ENCODE results near the gene PRCP.

The PRCP gene

DNA sequence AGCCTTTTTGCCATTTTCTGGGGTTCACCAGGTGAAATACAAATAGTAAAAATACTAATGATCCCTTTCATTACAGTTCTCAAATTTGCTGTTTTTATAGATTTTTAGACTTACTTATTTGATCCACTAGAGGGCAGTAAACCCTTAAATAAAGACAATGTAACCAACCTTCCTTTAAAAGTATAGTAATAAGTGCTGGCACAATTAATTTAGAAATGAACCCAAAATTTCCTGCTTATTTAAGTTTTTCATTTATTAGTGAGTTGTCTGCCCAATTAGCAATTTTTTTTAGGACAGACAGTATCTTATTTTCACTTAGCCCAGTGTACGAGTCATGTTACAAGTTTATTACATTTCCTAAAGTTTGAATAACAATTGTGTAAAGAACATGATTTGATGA lies 6.0 kb upstream of the PRCP start:
- DNase-seq = peak in 2 of 3 experiments; percentile 26 to 61

DNA sequence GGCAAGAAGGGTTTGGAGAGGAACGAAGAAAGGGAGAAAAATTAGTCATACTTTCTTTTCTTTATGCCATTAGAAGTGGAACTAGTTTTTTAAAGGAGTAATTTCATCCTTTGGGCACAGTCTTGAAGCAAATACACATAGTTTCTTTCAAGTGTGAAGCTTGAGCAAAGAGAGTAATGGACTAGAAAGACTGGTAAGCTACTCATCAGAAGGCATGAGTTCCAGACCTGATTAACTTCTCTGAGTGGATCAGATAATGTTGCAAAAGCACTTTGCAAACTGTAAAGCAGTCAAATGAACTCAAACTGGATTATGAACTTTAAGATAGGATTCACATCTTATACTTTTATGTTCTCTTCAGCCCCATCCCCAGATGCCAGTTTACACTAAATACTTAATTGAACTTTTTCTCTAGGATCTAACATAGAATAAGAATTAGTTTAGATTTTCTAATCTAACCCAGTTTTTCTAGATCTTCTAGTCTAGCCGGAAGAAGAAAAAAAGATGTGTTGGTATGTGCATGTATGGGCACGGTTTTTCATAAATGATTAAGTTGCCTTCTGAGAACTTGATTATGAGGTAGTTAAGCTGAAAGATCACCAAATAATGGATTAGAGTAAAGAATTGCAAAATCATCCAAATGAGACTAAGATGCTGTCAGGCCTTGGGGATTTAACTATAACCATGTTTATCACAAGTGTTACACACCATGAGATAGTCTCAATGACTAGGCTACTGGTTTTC lies 3.8 kb upstream of the PRCP start:
- DNase-seq = no peak

DNA sequence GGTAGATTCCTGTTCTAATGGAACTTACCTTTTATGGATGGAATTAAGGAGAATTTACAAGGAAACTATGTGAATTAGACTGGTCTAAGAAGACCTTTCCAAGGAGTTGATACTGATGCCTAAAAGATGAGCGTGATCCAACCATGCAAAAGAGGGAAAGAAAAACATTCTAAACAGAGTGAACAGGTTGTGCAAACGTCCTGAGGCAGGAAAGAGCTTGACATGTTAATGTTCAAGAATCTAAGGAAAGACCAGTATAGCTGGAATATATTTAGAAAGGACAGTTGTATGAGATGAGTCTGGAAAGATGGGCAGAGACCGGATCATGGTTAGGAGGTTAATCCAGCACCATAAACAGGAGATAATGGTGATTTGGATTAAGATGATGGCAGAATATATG lies 2.6 kb upstream of the PRCP start:
- DNase-seq = no peak

DNA sequence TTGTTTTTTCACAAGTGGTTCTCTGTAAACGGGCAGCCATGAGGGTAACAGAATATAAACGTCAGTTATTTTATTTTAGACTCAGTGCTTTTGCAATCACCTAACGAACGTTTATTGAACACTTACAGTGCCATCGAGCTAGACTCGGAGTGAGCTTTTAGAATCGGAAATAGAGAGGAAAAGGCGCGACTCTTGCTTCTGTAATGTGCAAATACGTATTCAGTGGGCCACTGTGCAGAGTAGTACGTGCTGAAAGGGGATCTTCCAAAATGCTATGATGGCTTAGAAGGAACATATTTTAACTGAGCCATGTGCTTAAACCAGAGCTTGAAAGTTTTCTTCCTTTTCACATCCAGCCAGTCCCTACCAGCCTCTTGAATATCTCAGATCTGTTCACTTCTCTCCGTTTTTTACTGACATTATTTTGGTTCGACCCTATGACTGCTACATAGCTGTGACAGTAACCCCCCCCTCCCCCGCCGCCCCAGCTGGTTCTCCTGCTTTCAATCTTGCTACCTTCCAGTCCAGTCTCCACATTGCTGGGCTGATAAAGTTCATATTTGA lies 1.8 kb upstream of the PRCP start:
- no peak for DNase-seq

DNA sequence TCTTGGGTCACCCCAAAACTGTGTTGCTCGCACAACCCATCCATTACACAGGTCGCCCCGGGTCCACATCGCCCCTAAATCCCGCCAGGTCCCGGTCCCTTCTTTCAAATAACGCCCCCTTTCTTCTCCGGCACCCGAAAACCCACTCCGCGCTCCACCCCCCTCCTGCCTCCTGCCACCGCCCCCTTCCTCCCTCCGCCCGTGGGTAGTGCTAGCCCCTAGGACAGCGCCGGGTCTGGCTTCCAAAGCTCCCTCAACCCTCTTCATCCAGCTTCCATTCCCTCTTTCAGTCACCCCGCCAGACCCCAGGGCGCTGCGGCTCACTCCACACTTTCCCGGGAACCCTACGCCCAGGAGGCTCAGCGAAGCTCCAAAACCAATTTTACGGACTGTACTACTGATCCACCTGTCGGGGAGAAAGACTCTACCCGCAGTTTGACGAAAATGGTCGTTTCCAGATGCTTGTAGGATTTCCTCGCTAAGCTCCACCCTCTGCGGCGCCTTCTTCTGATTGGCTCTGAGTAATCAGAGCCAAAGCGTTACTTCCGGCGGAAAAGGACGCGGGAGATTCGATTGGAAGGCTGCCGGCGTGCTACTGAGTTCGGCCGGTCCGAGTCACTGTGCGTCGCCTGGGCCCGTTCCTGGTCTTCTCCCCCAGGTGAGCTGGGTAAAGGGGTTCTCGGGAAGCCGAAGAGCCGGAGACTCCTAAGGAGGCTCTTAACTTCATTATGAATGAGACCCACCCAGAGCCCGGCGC lies 1.1 kb upstream of the PRCP start, which contains the start of gene DDIAS:
DDIAS (plus strand) TSS at position 572 of the 757 bp plus-strand sequence. CDS start 13,003 bp downstream, outside the sequence.
- peak; percentile 99 to 100 (median 99) for DNase-seq

DNA sequence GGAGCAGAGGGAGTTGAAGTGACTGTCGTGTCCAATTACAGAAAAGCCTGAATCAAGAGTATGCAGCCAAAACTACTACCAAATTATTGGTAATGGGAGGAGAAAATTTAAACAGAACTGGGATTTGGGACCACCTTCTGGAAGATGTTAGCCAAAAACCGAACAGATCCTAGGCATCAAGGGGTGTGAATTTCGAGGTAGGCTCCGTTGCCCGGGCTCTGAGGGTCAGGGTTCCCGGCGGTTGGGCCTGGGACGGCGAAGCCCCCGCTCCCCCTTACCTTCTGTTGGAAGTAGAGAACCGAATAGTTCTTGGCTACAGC lies 313 bp downstream of the PRCP start:
- DNase-seq = no peak

DNA sequence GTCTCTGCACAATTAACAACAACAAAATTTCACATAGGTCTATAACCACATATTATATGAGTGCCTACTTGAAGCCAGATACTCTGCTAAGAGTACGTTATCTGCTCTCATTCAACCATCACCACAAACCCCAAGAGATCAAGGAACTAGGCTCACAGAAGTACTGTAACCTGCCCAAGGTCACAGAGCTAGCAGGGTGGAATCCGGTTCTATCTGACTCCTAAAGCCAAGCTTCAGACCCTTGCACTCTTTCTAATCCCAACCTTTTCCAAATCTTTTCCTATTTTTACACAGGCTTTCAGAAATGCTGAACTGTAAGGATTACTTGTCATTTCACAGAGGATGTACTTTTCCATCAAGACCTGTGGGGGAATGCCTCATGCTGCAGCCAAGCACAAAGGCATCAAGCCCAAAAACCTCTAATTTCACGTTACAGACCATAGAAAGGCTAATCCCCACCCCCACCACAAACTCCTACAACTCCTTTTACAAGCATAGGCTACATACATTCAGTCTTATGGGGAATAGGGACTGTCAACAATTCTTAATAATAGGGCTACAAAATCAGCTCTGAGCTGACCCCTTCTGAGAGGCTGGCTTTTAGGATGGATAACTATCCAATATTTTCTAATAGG lies 927 bp downstream of the PRCP start:
- peak in 2 of 3 experiments; percentile 47 to 57 for DNase-seq

DNA sequence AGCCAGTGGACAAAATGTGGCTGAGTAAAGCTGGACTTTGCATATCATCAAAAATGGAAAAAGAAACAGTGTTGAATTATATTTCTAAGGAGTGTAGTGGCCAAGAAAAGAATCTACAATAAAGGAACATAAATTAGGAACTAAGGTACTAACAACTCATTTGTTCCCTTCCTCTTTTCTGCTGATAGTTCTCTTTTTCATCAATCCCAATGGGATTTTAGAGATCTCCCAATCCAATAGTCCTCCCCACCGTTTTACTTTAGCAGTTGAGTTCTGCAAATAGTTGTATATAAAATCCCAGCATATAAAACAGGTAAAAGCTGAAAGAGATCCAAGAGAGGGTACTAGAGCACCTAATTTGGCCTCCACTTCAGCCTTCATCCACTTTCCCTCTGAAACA lies 2.0 kb downstream of the PRCP start:
- DNase-seq = no peak

DNA sequence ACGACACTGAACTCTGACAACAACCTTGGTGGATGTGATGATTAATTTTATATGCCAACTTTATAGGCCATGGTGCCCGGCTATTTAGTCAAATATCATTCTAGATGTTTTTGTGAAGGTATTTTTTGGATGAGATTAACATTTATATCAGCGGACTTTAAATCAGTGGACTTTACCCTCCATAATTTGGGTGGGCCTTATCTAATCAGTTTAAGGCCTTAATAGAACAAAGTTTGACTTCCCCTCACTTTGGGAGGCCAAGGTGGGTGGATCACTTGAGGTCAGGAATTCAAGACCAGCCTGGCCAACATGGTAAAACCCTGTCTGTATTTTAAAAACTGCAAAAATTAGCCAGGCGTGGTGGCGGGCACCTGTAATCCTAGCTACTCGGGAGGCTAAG lies 4.0 kb downstream of the PRCP start:
- DNase-seq = no peak

DNA sequence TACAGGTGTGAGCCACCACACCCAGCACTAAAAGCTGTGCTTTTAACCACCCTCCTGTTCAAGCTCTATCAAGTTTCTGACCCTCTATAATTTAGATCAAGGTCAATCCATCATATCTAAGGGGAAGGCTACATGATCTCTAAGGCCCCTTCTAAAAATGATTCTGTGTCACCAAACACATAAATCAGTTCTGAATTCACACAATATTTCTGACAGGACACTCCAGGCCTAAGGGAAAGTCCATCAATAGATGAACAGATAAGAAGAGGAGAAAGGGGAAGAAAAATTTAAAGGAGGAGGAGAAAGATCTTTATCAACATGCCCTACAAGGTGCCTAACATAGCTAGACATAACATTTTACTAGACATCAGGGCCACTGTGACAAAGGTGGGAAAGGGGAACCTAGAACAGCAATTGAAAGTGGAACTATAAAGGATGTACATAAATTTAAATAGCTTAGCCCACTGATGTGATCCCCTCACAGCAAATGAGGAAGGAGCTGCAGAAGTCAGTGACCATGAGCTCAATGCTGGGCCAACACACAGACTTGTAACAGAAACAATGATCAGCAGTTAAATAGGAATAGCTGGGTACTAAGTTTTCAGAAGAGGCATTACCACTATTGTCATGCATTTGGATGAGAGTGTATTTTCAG lies 4.7 kb downstream of the PRCP start:
- DNase-seq = peak in 2 of 3 experiments; percentile 18 to 23

DNA sequence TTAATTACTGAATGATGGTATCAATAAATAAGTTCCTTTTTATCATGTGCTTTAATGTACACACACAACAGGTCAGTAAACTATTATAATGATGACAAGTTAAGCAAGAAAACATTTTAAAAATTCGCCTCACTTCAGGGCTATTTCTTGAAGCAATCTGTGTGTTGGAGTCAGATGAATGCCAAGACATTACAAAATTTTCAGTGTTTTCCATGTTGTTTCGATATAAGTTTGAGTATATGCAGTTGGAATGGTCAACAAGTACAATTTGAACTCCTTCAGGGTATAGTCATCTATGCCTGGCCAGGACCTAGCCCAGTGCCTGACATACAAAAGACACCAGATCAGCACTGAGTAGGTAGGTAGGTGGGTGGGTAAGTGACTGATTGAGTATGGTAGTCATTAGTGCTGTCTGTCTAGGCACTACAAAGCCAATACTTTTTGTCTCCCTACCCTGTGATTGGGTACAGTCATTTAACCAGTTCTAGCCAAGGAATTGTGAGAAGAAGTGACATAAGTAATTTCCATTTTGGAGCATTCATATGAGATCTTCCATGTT lies 7.5 kb downstream of the PRCP start:
- no peak for DNase-seq

DNA sequence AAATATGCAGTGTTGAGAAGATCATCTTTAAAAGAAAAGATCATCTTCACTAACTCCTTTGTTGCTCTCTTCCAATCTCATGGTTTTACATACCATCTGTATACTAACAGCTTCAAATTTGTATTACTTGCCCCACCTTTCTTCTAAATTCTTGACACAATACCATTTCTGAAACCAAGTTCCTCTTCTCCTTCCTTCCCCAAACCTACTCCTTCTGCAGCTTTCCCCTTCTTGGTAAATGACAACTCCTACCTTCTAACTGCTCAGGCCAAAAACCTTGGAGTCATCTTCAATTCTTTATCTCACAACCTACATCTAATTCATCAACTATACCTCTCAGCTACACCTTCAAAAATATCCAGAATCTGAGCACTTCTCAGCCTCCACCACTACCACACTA lies 9.3 kb downstream of the PRCP start:
- no peak for DNase-seq

DNA sequence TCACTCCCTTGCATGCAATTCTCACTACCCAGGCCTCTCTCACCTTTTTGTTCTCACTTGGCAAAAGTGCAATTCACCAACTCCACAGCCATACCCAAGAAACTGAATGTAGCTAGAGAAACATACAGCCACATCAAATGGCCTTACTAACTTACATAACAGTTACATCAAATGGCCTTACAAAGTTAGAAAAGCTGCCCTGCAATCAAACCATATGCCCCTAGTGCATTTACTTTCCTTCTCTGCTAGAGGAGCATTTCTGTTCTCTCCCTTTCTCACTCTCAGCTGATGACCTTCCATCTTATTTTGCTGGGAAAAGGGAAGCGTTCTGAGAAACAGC lies 10.3 kb downstream of the PRCP start:
- DNase-seq = no peak

DNA sequence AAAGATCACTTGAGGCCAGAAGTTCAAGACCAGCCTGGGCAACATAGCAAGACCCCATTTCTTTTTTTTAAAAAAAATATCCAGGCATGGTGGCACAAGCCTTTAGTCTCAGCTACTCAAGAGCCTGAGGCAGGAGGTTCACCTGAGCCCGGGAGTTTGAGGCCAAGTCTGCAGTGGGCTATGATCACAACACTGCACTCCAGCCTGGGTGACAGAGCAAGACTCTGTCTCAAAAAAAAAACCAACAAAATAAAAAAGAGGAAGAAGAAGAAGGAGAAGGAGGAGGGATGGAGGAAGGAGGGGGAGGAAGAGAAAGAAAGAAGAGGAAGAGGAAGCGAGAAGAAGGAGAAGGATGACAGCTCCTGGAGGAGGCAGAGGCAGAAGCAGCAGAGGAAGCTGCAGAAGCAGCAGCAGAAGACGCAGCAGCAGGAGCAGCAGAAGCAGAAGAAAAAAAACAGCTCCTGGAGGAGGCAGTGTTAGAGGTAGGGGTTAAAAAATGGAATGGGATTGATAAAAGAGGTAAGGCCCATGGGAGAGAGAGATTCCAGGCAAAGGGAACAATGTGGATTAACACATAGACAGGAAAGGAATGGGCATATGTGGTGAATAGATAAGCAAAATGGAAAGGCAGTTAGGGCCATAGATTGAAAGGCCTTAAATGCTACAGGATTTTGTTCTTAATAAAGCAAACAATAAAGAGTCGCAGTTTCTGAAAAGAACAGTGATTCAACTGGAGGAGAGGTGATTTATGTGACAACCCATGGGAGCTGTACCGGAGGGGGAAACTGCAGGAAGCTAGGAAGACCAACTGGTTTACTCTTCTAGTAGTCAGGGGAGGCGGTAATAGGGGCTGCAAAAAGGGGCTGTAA lies 10.9 kb downstream of the PRCP start:
- no peak for DNase-seq

DNA sequence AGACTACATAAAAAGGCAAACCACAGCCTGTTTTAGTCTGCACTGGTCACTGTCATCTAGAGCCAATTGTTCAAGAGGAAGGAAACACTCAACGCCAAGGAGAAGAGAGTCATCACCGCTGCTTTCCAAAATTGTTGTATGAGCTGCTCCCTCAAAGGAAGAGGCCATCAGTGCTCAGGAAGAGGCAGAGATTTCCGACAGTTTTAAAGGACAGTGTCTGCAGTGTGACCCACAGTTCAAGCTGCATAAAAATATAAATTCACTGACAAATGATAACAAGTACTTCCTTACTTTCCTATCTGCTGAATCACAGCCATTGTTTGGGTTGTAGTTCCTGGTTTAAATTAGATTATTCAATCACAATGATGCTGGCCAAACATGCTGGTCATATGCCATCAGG lies 16.4 kb downstream of the PRCP start:
- DNase-seq = no peak

DNA sequence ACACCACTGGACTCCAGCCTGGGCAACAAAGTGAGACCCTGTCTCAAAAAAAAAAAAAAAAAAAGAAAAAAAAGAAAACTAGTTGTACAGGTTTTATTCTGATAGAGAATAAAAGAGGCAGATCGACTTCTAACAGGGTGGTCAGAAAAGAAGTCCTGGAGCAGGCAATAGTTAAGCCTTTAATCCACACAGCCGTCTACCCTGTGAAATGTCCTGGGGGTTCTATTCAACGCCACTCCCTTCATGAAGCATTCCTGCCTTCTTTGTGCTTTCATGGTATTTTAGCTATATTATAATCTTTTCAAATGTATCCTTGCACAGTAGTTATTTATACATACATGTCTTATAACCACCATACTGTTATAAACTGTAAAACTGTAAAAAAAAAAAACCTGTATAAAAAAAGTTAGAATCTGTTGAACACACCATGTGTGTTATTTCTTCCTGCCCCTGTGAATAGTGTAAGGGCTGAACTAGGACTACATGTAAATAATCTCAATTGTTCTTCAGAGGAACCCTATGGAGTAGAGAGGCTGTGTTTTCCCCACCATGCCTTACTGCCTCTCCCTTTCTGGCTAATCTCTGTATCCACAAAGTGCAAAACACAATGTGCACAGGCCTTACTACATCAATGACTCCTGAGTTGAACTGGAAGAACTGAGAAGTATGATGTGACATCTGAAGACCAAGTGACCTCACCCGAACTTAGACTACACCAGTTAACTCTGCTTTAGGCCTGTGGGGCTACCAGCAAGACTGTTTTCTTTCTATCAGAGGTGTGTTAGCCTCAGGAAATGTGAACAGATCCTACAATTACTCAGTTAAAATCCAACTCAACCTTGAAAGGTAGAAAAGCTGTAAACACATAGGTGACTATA lies 25.3 kb downstream of the PRCP start:
- no peak for DNase-seq

DNA sequence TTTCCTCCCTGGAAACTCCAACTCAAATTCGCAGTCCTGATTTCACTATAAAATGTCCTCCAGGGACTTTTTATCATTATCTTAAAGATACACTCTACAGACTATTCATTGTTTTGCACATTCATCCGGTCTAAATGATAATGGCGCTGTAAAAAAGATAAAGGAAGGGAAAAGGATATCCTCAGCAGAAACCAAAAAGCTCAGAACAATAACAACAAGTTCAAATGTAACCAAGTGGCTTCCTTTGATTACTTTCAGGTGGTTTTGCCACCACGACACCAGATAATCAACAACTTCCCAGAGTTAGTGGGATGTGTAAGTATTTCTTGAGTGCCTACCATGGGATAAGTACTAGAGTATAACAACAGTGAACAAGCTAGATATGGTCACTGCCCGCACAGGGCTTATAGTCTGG lies 26.3 kb downstream of the PRCP start:
- no peak for DNase-seq

DNA sequence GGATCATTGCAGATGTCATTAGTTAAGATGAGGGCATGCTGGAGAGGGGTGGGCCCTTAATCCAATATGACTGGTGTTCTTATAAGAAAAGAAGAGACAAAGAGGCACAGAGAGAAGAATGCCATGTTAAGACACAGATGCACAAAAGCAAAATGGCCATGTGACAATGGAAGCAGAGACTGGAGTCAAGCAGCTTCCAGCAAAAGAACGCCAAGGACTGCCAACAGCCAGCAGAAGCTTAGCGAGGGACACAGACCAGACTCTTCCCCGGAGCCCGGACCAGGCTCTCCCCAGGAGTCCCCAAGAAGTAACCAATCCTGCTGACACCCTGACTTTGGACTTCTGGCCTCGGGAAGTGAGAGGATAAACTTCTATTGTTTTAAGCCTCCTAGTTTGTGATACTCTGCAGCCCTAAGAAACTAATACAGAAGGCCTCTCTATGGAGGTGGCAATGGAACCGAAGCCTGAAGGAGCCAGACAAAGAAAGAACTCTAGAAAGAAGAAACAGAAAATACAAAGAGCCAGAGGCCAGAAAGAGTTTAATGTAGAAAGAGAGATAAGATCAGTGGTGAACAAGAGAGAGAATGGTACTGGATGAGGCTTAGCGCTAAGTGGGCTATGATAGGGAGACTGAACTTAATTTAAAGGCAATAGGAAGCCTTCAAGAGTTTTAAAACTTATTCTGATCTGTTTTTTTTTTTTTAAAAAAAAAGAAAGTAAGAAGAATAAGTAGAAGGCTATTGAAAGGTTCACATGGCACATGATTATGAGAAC lies 27.7 kb downstream of the PRCP start:
- DNase-seq = no peak

DNA sequence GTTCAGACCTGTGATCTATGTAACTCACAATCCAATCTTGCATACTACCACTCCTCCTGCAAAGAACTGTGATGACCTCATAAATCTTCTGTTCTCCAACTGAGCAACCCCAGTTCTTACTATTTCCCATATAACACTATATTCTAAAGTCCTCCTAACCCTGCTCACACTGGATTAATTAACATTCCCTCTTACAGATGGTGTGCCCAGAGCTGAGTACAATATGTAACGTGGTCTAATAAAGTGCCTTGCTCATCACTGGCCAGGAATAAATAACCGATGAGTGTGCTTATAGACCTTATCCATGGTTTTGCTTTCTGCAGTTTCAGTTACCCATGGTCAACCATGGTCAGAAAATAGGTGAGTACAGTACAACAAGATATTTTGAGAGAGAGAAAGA lies 28.6 kb downstream of the PRCP start:
- no peak for DNase-seq

DNA sequence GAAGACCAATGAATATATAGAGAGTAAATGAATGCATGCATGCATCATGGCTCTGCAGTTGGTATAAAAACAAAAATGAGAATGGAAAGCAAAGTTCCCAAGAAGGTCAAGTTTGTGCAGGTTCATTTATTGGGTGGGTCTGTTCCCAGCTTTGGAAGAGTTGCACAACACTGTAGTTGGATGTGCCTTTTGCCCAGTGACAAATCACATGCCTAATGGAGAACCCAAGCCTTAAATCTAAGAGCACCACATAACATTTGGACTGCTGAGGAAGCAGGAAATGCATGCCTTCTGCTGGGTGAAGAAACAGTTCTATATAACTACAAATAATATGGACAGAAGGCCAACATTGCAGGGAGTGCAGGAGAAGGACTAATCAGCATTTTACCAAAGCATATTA lies 30.6 kb downstream of the PRCP start:
- DNase-seq = no peak
